ENCODE measurements around the gene ZDHHC3. TPM values are rescaled to one million over a fixed set of nuclear protein-coding genes. Genes with fewer than 3 reads are reported as not detected.
A peak's percentile ranks its signal among the peaks of the same experiment; 100 is the strongest.

ZDHHC3 gene
- total RNA-seq, 1 experiment from 2014 or later = 94.7 TPM

DNA sequence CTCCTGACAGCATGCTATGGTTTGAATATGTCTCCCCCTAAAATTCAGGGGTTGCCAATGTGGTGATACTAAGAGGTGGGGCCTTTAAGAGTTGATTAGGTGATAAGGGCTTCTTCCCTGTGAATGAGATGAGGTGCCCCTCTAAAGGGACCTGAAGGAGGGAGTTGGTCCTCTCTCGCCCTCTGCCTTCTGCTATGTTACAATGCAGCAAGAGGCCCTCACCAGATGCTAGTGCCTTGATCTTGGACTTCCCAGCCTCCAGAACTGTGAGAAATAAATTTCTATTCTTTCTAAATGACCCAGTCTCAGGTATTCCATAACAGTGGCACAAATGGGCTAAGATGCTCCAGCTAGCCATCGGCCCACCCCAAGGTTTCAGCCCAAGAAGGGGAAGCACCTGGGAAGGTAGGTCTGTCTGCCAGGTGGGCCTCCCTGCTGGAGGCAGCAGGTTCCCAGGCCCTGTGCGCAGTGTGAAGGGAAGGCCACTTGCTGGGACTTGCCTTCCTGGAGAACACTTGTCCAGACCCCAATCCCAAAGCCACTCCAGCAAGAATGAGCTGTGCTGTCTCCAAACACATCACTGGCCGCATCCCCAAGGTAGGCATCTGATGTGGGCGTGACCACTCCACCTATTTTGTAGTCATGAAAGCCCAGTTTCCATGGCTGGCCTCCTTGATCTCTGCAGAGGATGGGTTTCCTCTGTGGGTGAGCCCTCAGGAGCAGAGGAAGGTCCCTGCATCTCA, 92.6 kb downstream of the ZDHHC3 start:
- BruUV-seq (replicated peaks) = no TSS peak
- no peak for DNase-seq (ENCODE audit: low spot score)
- intact Hi-C loops (cut with micrococcal nuclease; ENCODE audit: unreplicated experiment) = no loop called here
- ChIA-PET POLR2A (ENCODE audit: low non-redundant PET) (no interaction called here), CTCF (no interaction called here)
- no peak overlapping the region for H3K4me3 ChIP-seq (ENCODE audit: low read depth, low read length, poor library complexity, severe bottlenecking)
- H3K27ac ChIP-seq (ENCODE audit: low read depth, low read length, poor library complexity, severe bottlenecking) = peak overlapping the region; percentile 16
- no peak for TF ChIP-seq CTCF (conservative IDR thresholded peaks at IDR 0.05; ENCODE audit: low read depth, low read length)
- TF ChIP-seq EZH2 (IDR thresholded peaks at IDR 0.05; ENCODE audit: borderline replicate concordance, low read depth, low read length, poor library complexity, severe bottlenecking) = no peak
- H3K4me1 ChIP-seq (ENCODE audit: insufficient read depth, low read length, poor library complexity, severe bottlenecking) = no peaks in the 10 kb centered on the region
- H3K27me3 ChIP-seq (replicated peaks; ENCODE audit: insufficient read depth, low read depth, low read length, poor library complexity) = no peaks in the 10 kb centered on the region
- H3K36me3 ChIP-seq (ENCODE audit: insufficient read depth, low read length, poor library complexity, severe bottlenecking) = no peaks in the 10 kb centered on the region
- H3K9me3 ChIP-seq (ENCODE audit: low read depth, low read length, poor library complexity, severe bottlenecking) = no peaks in the 10 kb centered on the region

GRCh38 chr3:44880284-44880683, 95.7 kb downstream of the ZDHHC3 start:
- H3K27ac ChIP-seq (ENCODE audit: low read depth, low read length, poor library complexity, severe bottlenecking) = no peak overlapping the region
- ChIA-PET POLR2A (ENCODE audit: low non-redundant PET) (no interaction called here), CTCF (no interaction called here)
- DNase-seq (ENCODE audit: low spot score) = no peak
- no peaks in the 10 kb centered on the region for H3K27me3 ChIP-seq (replicated peaks; ENCODE audit: insufficient read depth, low read depth, low read length, poor library complexity)
- H3K4me3 ChIP-seq (ENCODE audit: low read depth, low read length, poor library complexity, severe bottlenecking) = no peak overlapping the region
- H3K36me3 ChIP-seq (ENCODE audit: insufficient read depth, low read length, poor library complexity, severe bottlenecking) = no peaks in the 10 kb centered on the region
- TF ChIP-seq CTCF (conservative IDR thresholded peaks at IDR 0.05; ENCODE audit: low read depth, low read length) = no peak
- TF ChIP-seq EZH2 (IDR thresholded peaks at IDR 0.05; ENCODE audit: borderline replicate concordance, low read depth, low read length, poor library complexity, severe bottlenecking) = no peak
- no TSS peak for BruUV-seq (replicated peaks)
- H3K9me3 ChIP-seq (ENCODE audit: low read depth, low read length, poor library complexity, severe bottlenecking) = no peaks in the 10 kb centered on the region
- no peaks in the 10 kb centered on the region for H3K4me1 ChIP-seq (ENCODE audit: insufficient read depth, low read length, poor library complexity, severe bottlenecking)
- intact Hi-C loops (cut with micrococcal nuclease; ENCODE audit: unreplicated experiment) = no loop called here

DNA sequence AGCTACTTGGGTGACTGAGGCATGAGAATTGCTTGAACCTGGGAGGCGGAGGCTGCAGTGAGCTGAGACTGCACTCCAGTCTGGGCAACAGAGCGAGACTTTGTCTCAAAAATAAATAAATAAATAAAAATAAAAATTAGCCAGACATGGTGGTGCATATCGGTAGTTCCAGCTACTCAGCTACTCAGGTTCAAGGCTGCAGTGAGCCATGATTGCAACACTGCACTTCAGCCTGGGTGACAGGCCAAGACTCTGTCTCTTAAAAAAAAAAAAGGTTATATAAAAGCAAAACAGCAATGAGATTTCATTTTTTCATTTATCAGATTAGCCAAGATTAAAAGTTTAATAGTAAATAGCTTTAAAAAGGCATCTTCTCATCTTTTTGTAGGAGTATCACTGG, 98.6 kb downstream of the ZDHHC3 start:
- no TSS peak for BruUV-seq (replicated peaks)
- TF ChIP-seq EZH2 (IDR thresholded peaks at IDR 0.05; ENCODE audit: borderline replicate concordance, low read depth, low read length, poor library complexity, severe bottlenecking) (no peak), CTCF (conservative IDR thresholded peaks at IDR 0.05; ENCODE audit: low read depth, low read length) (no peak)
- no peak for DNase-seq (ENCODE audit: low spot score)
- CTCF ChIA-PET = no interaction called here
- Histone ChIP-seq H3K4me1 (ENCODE audit: insufficient read depth, low read length, poor library complexity, severe bottlenecking) (no peaks in the 10 kb centered on the region), H3K27me3 (replicated peaks; ENCODE audit: insufficient read depth, low read depth, low read length, poor library complexity) (no peaks in the 10 kb centered on the region), H3K36me3 (ENCODE audit: insufficient read depth, low read length, poor library complexity, severe bottlenecking) (no peaks in the 10 kb centered on the region), H3K9me3 (ENCODE audit: low read depth, low read length, poor library complexity, severe bottlenecking) (no peaks in the 10 kb centered on the region), H3K27ac (ENCODE audit: low read depth, low read length, poor library complexity, severe bottlenecking) (no peak overlapping the region), H3K4me3 (ENCODE audit: low read depth, low read length, poor library complexity, severe bottlenecking) (no peak overlapping the region)
- intact Hi-C loops (cut with micrococcal nuclease; ENCODE audit: unreplicated experiment) = no loop called here
- POLR2A ChIA-PET (ENCODE audit: low non-redundant PET) = interaction anchor here (0.6 kb wide), 1 partner anchor 879 kb away, joined by 7 read pairs; no protein-coding TSS in a partner anchor

Data from A673 (cell line).